B cell (primary cell): Measurements from ENCODE around the gene DNAJC4.

Experiments
- EZH2 ChIP-seq: IDR thresholded peaks from 2 replicates; pipeline ENCODE4 v1.6.1; 2012; ENCODE audit warnings: borderline replicate concordance, low read depth, mild to moderate bottlenecking, moderate library complexity, low read length; ENCODE audit not compliant: insufficient read depth, poor library complexity, severe bottlenecking
- TF ChIP-seq, protein P1 (sequence below): fragments of 200-600 bp; IDR thresholded peaks from one replicate; pipeline ENCODE4 v1.8.0; 2022; ENCODE audit warnings: antibody characterized with exemption, mild to moderate bottlenecking

DNA sequence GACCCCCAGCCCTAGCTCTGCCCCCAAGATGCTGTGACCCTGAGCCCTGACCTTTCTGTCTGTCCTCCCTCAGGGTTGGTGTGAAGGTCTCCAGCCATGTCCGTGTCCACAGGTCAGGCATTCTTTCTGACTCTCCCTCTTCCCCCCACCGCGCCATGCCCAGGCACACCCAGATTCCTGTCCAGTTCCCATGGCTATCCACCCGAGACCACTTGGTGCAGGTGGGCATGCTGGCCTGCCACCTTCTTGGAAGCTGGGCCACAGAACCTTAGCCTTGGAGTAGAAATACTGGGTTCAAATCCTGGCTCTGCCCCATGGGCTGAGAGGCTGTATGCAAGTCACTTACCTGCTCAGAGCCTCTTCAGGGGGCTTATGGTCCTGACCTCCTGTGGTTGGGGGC lies 18.7 kb downstream of the DNAJC4 start:
- TF ChIP-seq, protein P1, sequence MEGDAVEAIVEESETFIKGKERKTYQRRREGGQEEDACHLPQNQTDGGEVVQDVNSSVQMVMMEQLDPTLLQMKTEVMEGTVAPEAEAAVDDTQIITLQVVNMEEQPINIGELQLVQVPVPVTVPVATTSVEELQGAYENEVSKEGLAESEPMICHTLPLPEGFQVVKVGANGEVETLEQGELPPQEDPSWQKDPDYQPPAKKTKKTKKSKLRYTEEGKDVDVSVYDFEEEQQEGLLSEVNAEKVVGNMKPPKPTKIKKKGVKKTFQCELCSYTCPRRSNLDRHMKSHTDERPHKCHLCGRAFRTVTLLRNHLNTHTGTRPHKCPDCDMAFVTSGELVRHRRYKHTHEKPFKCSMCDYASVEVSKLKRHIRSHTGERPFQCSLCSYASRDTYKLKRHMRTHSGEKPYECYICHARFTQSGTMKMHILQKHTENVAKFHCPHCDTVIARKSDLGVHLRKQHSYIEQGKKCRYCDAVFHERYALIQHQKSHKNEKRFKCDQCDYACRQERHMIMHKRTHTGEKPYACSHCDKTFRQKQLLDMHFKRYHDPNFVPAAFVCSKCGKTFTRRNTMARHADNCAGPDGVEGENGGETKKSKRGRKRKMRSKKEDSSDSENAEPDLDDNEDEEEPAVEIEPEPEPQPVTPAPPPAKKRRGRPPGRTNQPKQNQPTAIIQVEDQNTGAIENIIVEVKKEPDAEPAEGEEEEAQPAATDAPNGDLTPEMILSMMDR: no peak
- TF ChIP-seq EZH2: no peak
